A549 (cell line): ENCODE measurements around the gene ESRP2. TPM values are rescaled to one million over a fixed set of nuclear protein-coding genes. Genes with fewer than 3 reads are reported as not detected.

Experiments used
- ATAC-seq, 2 experiments: fragments of 200-7000 bp in 1 of 2; fragments of >200 bp in 1 of 2; cut with Nextera tagmentation in 1 of 2; cut with Tn5 transposase in 1 of 2; 3 replicates each; pipeline versions ENCODE4 v1.8.0 to v1.9.1; 2018 to 2020; ENCODE audit warnings: mild to moderate bottlenecking in 1 of 2, moderate library complexity in 1 of 2
- CTCF ChIA-PET: fragments of 300-600 bp; sonication (Branson Sonifier 250); formaldehyde crosslinking; extraction: SDS; loops from one replicate; lab custom pipeline; 2021; ENCODE audit warnings: antibody characterized with exemption, inconsistent platforms; lab: Yijun Ruan, JAX
- POLR2A ChIA-PET: fragments of 350-600 bp; formaldehyde crosslinking; extraction: SDS; loops from one replicate; lab custom pipeline; 2021; ENCODE audit warnings: antibody characterized with exemption, inconsistent platforms; lab: Yijun Ruan, JAX
- DNase-seq, 2 experiments: peaks; one replicate each; pipeline versions ENCODE4 v3.0.0 to v3.0.0-alpha.2; 2011 to 2016; ENCODE audit warnings: low read depth in 1 of 2, low spot score in 1 of 2
- FAIRE-seq: peaks from 2 replicates; lab custom pipeline; 2011; peaks lifted over from hg19 to GRCh38; lab: Jason Lieb, UNC
- H3K27ac ChIP-seq, 2 experiments: fragments of >200 bp; sonication (Bioruptor Twin); formaldehyde crosslinking; 3 replicates each; pipeline ENCODE4 v1.5.1; 2016 to 2017
- H3K4me1 ChIP-seq: fragments of >200 bp; sonication (Bioruptor Twin); formaldehyde crosslinking; 3 replicates; pipeline ENCODE4 v1.6.1; 2016
- H3K4me2 ChIP-seq: fragments of >200 bp; sonication (Bioruptor Twin); formaldehyde crosslinking; 3 replicates; pipeline ENCODE4 v1.6.1; 2016
- H3K4me3 ChIP-seq: fragments of >200 bp; sonication (Bioruptor Twin); formaldehyde crosslinking; 3 replicates; pipeline ENCODE4 v1.5.1; 2016
- H3K9me3 ChIP-seq: fragments of >200 bp; sonication (Bioruptor Twin); formaldehyde crosslinking; 3 replicates; pipeline ENCODE4 v1.6.1; 2016
- CEBPB ChIP-seq, 2 experiments: fragments of >200 bp in 1 of 2; sonication (Bioruptor Twin) in 1 of 2; formaldehyde crosslinking in 1 of 2; IDR thresholded peaks; 2 replicates each; pipeline ENCODE4 v1.6.1; 2012 to 2016
- CHD2 ChIP-seq: fragments of 150-350 bp; IDR thresholded peaks from 2 replicates; pipeline ENCODE4 v1.6.1; 2014; ENCODE audit warnings: low read length; ENCODE audit not compliant: partially characterized antibody
- EHMT2 ChIP-seq: fragments of 200-600 bp; sonication (generic); IDR thresholded peaks from 2 replicates; pipeline ENCODE4 v1.6.1; 2016; ENCODE audit warnings: antibody characterized with exemption, low read depth, mild to moderate bottlenecking, moderate library complexity
- EP300 ChIP-seq, 2 experiments: fragments of >200 bp; sonication (Bioruptor Twin); formaldehyde crosslinking; IDR thresholded peaks; 2 replicates in 1 of 2; 3 replicates in 1 of 2; pipeline ENCODE4 v1.6.1; 2016 to 2017
- FOSL2 ChIP-seq, 2 experiments: fragments of 450-650 bp in 1 of 2; fragments of >200 bp in 1 of 2; sonication (Bioruptor Twin) in 1 of 2; formaldehyde crosslinking; IDR thresholded peaks; 2 replicates each; pipeline versions ENCODE4 v1.5.0 to v1.6.1; 2016 to 2020; ENCODE audit warnings: mild to moderate bottlenecking in 1 of 2, moderate library complexity in 1 of 2
- GATA3 ChIP-seq: IDR thresholded peaks from 2 replicates; pipeline ENCODE4 v1.6.1; 2012; ENCODE audit warnings: borderline replicate concordance
- HEYL ChIP-seq: fragments of 250-450 bp; sonication (Bioruptor Pico); IDR thresholded peaks from 2 replicates; pipeline ENCODE4 v1.8.0; 2021; ENCODE audit warnings: mild to moderate bottlenecking, moderate library complexity
- HOXA7 ChIP-seq: fragments of 250-450 bp; sonication (Bioruptor Pico); IDR thresholded peaks from 2 replicates; pipeline ENCODE4 v1.5.0; 2020; ENCODE audit warnings: mild to moderate bottlenecking, moderate library complexity
- HOXB5 ChIP-seq: fragments of 250-450 bp; sonication (Bioruptor Pico); IDR thresholded peaks from 2 replicates; pipeline ENCODE4 v1.5.0; 2020; ENCODE audit warnings: mild to moderate bottlenecking, moderate library complexity
- MAFK ChIP-seq: fragments of 450-650 bp; IDR thresholded peaks from 2 replicates; pipeline ENCODE4 v1.6.1; 2014; ENCODE audit not compliant: partially characterized antibody
- MAZ ChIP-seq: fragments of 150-350 bp; IDR thresholded peaks from 2 replicates; pipeline ENCODE4 v1.6.1; 2014; ENCODE audit warnings: antibody characterized with exemption, low read depth, low read length, borderline replicate concordance
- NR3C1 ChIP-seq: fragments of >200 bp; sonication (Bioruptor Twin); formaldehyde crosslinking; IDR thresholded peaks from 3 replicates; pipeline ENCODE4 v1.6.1; 2017
- PHF8 ChIP-seq: fragments of 200-600 bp; sonication (generic); IDR thresholded peaks from 2 replicates; pipeline ENCODE4 v1.6.1; 2016; ENCODE audit warnings: low read depth, mild to moderate bottlenecking, antibody characterized with exemption, moderate library complexity, borderline replicate concordance
- POLR2AphosphoS2 ChIP-seq: conservative IDR thresholded peaks from 2 replicates; pipeline ENCODE4 v1.6.1; 2012; ENCODE audit warnings: low read length, improper control_type of control experiment, inconsistent platforms
- RAD21 ChIP-seq, 2 experiments: fragments of >200 bp in 1 of 2; sonication (Bioruptor Twin) in 1 of 2; formaldehyde crosslinking in 1 of 2; IDR thresholded peaks in 1 of 2; conservative IDR thresholded peaks in 1 of 2; 2 replicates in 1 of 2; 3 replicates in 1 of 2; pipeline ENCODE4 v1.6.1; 2012 to 2018; ENCODE audit warnings: inconsistent platforms in 1 of 2
- RFX5 ChIP-seq: fragments of 450-650 bp; IDR thresholded peaks from 2 replicates; pipeline ENCODE4 v1.7.1; 2014; ENCODE audit warnings: antibody characterized with exemption, mild to moderate bottlenecking, moderate library complexity
- RNF2 ChIP-seq: fragments of 200-600 bp; sonication (generic); IDR thresholded peaks from 2 replicates; pipeline ENCODE4 v1.6.1; 2016; ENCODE audit warnings: low read depth, mild to moderate bottlenecking, antibody characterized with exemption, moderate library complexity, borderline replicate concordance
- SMC3 ChIP-seq: fragments of >200 bp; sonication (Bioruptor Twin); formaldehyde crosslinking; IDR thresholded peaks from 3 replicates; pipeline ENCODE4 v1.6.1; 2018; ENCODE audit warnings: inconsistent platforms
- TFCP2L1 ChIP-seq: fragments of 250-450 bp; sonication (Bioruptor Pico); IDR thresholded peaks from 2 replicates; pipeline ENCODE4 v1.5.0; 2021; ENCODE audit warnings: mild to moderate bottlenecking
- TP53 ChIP-seq: fragments of 250-450 bp; sonication (Bioruptor Pico); IDR thresholded peaks from 2 replicates; pipeline ENCODE4 v1.5.0; 2021; ENCODE audit warnings: mild to moderate bottlenecking, moderate library complexity
- ZSCAN20 ChIP-seq: fragments of 250-450 bp; sonication (Bioruptor Pico); IDR thresholded peaks from 2 replicates; pipeline ENCODE4 v1.8.0; 2022; ENCODE audit warnings: mild to moderate bottlenecking, moderate library complexity
- WGBS: methylation state at CpG from one replicate; pipeline ENCODE4 v1.1.6; 2017; ENCODE audit errors: missing lambda C conversion rate; 5-methylcytosine and 5-hydroxymethylcytosine counted together
- polyA plus RNA-seq, 4 experiments: library from polyadenylated mRNA; depleted of rRNA in 3 of 4; stranded (reverse); fragments of >200 nt; fragmentation: RNase III in 1 of 4; extraction: RNeasy Plus Mini Kit Qiagen cat#74134 plus additional on column Dnase treatment in 1 of 4; gene quantifications; 2 replicates in 3 of 4; 3 replicates in 1 of 4; pipeline ENCODE4 v1.2.3, GENCODE V29; 2011 to 2017
- TF ChIP-seq, protein P1 (sequence below): fragments of >200 bp; sonication (Bioruptor Twin); formaldehyde crosslinking; IDR thresholded peaks from 3 replicates; pipeline ENCODE4 v1.6.1; 2016
- TF ChIP-seq, protein P2 (sequence below): fragments of >200 bp; sonication (Bioruptor Twin); formaldehyde crosslinking; IDR thresholded peaks from 3 replicates; pipeline ENCODE4 v1.5.1; 2016
- TF ChIP-seq, protein P3 (sequence below): fragments of 450-650 bp; IDR thresholded peaks from 2 replicates; pipeline ENCODE4 v1.6.1; 2014; ENCODE audit warnings: antibody characterized with exemption

The ESRP2 gene
- polyA plus RNA-seq, 2 of the 4 experiments (the other 2 are of a cell fraction): 0.08 to 0.09 TPM

DNA sequence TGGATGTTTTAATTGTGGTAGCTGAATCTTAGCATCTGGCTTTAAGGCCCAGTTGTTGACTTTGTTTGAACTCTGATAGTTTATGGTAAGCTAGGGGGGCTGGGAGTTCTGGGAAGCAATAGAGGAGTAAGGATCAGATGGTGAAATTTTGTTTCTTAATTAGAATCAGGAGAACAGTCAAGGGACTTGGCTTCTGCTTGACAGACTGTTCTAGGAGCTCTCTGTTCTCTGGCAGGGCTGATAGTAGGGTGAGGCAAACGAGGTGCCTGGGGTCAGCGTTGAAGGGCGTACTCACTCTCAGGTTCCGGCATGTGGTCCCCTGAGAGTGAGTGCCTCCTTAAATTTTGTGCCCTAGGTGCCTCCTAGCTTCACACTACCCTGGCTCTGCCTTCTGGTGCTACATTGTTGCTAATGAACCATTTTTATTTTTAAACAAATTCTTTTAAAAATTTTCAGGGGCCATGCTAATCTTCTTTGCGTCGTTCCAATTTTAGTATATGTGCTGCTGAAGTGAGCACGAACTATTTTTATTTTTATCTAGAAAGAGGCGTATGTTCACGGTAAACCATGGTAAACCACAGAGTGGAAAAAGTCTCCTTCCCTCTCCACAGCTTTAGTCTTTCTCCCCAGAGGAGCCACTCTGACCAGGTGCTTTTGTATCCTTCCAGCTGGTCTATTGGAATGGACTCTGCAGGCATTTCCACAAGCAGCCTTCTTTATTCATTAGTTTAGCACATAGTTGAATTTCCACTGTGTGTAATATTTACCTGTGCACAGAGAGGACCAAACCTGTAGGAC is 48.1 kb upstream of the ESRP2 start:
- no peaks in the 10 kb centered on the region for H3K9me3 ChIP-seq
- FAIRE-seq (no peak), DNase-seq (no peak), ATAC-seq (no peak)
- H3K4me1 ChIP-seq: peaks cover 15% of the 10 kb centered on the region
- CTCF ChIA-PET: interaction anchor here (0.8 to 2.9 kb wide), 9 partner anchors 10 to 27 kb away, joined by 3 to 27 read pairs (median 3); partner anchors contain the start of genes PRMT7, SLC7A6 and SLC7A6OS
- H3K4me2 ChIP-seq: no peak overlapping the region
- 91% methylated on average over 9 of the region's 9 CpGs for WGBS
- POLR2A ChIA-PET: interaction anchor here (0.8 kb wide), 1 partner anchor 27 kb away, joined by 5 read pairs; the partner anchor contains the start of genes PRMT7 and SLC7A6OS
- H3K4me3 ChIP-seq: no peak overlapping the region
- no peak overlapping the region for H3K27ac ChIP-seq
- TF ChIP-seq, protein P1, sequence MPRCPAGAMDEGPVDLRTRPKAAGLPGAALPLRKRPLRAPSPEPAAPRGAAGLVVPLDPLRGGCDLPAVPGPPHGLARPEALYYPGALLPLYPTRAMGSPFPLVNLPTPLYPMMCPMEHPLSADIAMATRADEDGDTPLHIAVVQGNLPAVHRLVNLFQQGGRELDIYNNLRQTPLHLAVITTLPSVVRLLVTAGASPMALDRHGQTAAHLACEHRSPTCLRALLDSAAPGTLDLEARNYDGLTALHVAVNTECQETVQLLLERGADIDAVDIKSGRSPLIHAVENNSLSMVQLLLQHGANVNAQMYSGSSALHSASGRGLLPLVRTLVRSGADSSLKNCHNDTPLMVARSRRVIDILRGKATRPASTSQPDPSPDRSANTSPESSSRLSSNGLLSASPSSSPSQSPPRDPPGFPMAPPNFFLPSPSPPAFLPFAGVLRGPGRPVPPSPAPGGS: no peak
- TF ChIP-seq FOSL2 (IDR thresholded peaks at IDR 0.05) (no peak), FOSL2 (CRISPR knock-in tag; IDR thresholded peaks at IDR 0.05) (no peak), ZSCAN20 (CRISPR knock-in tag) (no peak), TFCP2L1 (CRISPR knock-in tag) (no peak), NR3C1 (no peak), POLR2AphosphoS2 (no peak), EHMT2 (no peak), MAZ (no peak), HEYL (CRISPR knock-in tag) (no peak), CHD2 (no peak), CEBPB (IDR thresholded peaks at IDR 0.05) (no peak), RNF2 (no peak), RAD21 (conservative IDR thresholded peaks at IDR 0.05 in 1 of 2, IDR thresholded peaks at IDR 0.05 in 1 of 2) (no peak)
- TF ChIP-seq, protein P2, sequence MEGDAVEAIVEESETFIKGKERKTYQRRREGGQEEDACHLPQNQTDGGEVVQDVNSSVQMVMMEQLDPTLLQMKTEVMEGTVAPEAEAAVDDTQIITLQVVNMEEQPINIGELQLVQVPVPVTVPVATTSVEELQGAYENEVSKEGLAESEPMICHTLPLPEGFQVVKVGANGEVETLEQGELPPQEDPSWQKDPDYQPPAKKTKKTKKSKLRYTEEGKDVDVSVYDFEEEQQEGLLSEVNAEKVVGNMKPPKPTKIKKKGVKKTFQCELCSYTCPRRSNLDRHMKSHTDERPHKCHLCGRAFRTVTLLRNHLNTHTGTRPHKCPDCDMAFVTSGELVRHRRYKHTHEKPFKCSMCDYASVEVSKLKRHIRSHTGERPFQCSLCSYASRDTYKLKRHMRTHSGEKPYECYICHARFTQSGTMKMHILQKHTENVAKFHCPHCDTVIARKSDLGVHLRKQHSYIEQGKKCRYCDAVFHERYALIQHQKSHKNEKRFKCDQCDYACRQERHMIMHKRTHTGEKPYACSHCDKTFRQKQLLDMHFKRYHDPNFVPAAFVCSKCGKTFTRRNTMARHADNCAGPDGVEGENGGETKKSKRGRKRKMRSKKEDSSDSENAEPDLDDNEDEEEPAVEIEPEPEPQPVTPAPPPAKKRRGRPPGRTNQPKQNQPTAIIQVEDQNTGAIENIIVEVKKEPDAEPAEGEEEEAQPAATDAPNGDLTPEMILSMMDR: no peak
- TF ChIP-seq, protein P3, sequence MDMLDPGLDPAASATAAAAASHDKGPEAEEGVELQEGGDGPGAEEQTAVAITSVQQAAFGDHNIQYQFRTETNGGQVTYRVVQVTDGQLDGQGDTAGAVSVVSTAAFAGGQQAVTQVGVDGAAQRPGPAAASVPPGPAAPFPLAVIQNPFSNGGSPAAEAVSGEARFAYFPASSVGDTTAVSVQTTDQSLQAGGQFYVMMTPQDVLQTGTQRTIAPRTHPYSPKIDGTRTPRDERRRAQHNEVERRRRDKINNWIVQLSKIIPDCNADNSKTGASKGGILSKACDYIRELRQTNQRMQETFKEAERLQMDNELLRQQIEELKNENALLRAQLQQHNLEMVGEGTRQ: no peak

DNA sequence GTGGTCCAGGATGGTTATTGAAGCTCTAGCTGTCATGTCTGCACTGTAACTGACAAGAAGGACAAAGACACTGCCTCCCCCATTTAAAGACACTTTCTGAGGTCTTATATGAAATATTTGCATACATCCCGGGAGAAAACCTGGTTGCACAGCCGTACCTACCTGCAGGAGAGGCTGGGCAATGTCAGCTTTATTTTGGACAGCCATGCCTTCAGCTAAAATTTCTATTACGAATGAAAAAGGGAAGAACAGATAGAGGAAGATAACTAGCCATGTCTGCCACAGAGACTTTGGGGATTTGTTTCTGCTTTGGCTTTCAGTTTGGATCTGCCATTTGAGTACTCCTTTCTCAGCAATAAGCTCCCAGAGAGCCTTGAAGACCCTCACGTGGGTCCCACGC is 47.4 kb upstream of the ESRP2 start:
- WGBS: 79% methylated on average over 5 of the region's 5 CpGs
- H3K27ac ChIP-seq: no peak overlapping the region
- H3K4me3 ChIP-seq: no peak overlapping the region
- no peak for ATAC-seq
- ChIA-PET CTCF (interaction anchor here (0.8 to 2.9 kb wide), 8 partner anchors 9 to 28 kb away, joined by 3 to 27 read pairs (median 5); partner anchors contain the start of genes PRMT7, SLC7A6 and SLC7A6OS), POLR2A (interaction anchor here (0.8 kb wide), 1 partner anchor 28 kb away, joined by 5 read pairs; the partner anchor contains the start of genes PRMT7 and SLC7A6OS)
- H3K4me1 ChIP-seq: peaks cover 13% of the 10 kb centered on the region
- H3K4me2 ChIP-seq: no peak overlapping the region
- no peak for FAIRE-seq
- no peak for DNase-seq
- H3K9me3 ChIP-seq: no peaks in the 10 kb centered on the region
- TF ChIP-seq RFX5: no peak
- no peak for TF ChIP-seq MAFK
- TF ChIP-seq, protein P3: no peak
- no peak for TF ChIP-seq ZSCAN20 (CRISPR knock-in tag)
- TF ChIP-seq HOXA7 (CRISPR knock-in tag): no peak
- TF ChIP-seq CEBPB (IDR thresholded peaks at IDR 0.05): no peak
- no peak for TF ChIP-seq EP300 (IDR thresholded peaks at IDR 0.05)
- no peak for TF ChIP-seq GATA3
- TF ChIP-seq MAZ: no peak
- no peak for TF ChIP-seq PHF8
- TF ChIP-seq, protein P1: no peak
- TF ChIP-seq, protein P2: no peak
- no peak for TF ChIP-seq SMC3
- TF ChIP-seq HOXB5 (CRISPR knock-in tag): no peak
- no peak for TF ChIP-seq TP53 (CRISPR knock-in tag)
- TF ChIP-seq NR3C1: no peak
